Activated naive CD4-positive, alpha-beta T cell (primary cell): ENCODE data around the gene RPL19.
"Not testable (repeated sequence)": the region's sequence is repeated elsewhere in the genome, so short reads cannot be mapped to it uniquely, and the experiment has no call there.

Experiments
- DNase-seq, 4 experiments: peaks; one replicate each; lab custom pipeline; 2025; lab: John Stamatoyannopoulos, UW

The RPL19 gene

GRCh38 chr17:39244600-39245570, 44.8 kb downstream of the RPL19 start:
- DNase-seq = peak; percentile 58 to 86 (median 81)

GRCh38 chr17:39246274-39246673, 46.2 kb downstream of the RPL19 start:
- no peak for DNase-seq

- DNase-seq = not testable (repeated sequence)
Measured at GRCh38 chr17:39250076-39250475, 50.0 kb downstream of the RPL19 start.

GRCh38 chr17:39251997-39252396, 51.9 kb downstream of the RPL19 start:
- DNase-seq = no peak

- DNase-seq = no peak
Measured at GRCh38 chr17:39252788-39253460, 52.8 kb downstream of the RPL19 start.
